ENCODE data around the gene KLK15.
A peak's percentile ranks its signal among the peaks of the same experiment; 100 is the strongest.

KLK15 gene

GRCh38 chr19:50823389-50824042 is 9.9 kb downstream of the KLK15 start, which contains the start of gene KLK1:
TSS of gene KLK1 (minus strand) at chr19:50823787. CDS start at chr19:50823748, 39 bp downstream.
- Histone ChIP-seq H2BK12ac (ENCODE audit: low read length) (peak within 1 kb of the TSS; percentile 78), H2BK120ac (ENCODE audit: low read depth, low read length) (no peak within 1 kb of the TSS), H3K23ac (ENCODE audit: low read depth, low read length, poor library complexity) (no peak within 1 kb of the TSS), H3K36me3 (replicated peaks in 1 of 2; ENCODE audit: control insufficient read depth in 2 of 2, insufficient read depth in 2 of 2, low read length in 2 of 2) (no peaks in the 10 kb centered on the region), H4K8ac (ENCODE audit: low read depth, low read length) (no peak within 1 kb of the TSS), H3K4ac (ENCODE audit: low read length) (no peak within 1 kb of the TSS), H3K9ac (ENCODE audit: low read depth, low read length, poor library complexity) (no peak within 1 kb of the TSS), H3K14ac (ENCODE audit: low read length) (no peak within 1 kb of the TSS), H3K4me3 (ENCODE audit: low read length in 2 of 2) (no peak within 1 kb of the TSS), H2BK5ac (ENCODE audit: low read length) (no peak within 1 kb of the TSS), H3K27ac (replicated peaks; ENCODE audit: low read length) (no peak within 1 kb of the TSS), H4K91ac (ENCODE audit: low read depth, low read length, poor library complexity) (no peak within 1 kb of the TSS), H2AFZ (ENCODE audit: low read length) (no peak within 1 kb of the TSS), H2AK5ac (ENCODE audit: low read depth, low read length) (no peak within 1 kb of the TSS), H3K9me3 (replicated peaks in 1 of 2; ENCODE audit: control insufficient read depth in 2 of 2, insufficient read depth in 1 of 2, low read depth in 1 of 2, low read length in 2 of 2) (peaks cover 0 to 6% of the 10 kb centered on the region in 2 donors), H3K18ac (ENCODE audit: low read length) (peak within 1 kb of the TSS; percentile 40), H3K27me3 (ENCODE audit: control insufficient read depth in 3 of 3, insufficient read depth in 3 of 3, low read depth in 1 of 3, low read length in 3 of 3) (peaks cover 10 to 60% (median 42%) of the 10 kb centered on the region in 3 experiments), H3K4me2 (ENCODE audit: insufficient read depth, low read length, poor library complexity, severe bottlenecking) (no peak within 1 kb of the TSS), H2BK15ac (ENCODE audit: low read length) (no peak within 1 kb of the TSS), H3K79me1 (ENCODE audit: low read depth, low read length) (no peaks in the 10 kb centered on the region), H3K4me1 (ENCODE audit: control insufficient read depth in 2 of 2, insufficient read depth in 1 of 2, low read depth in 1 of 2, low read length in 2 of 2) (peaks cover 0 to 3% of the 10 kb centered on the region in 2 donors)
- no peak for DNase-seq (ENCODE audit: low spot score)
- no CpG with 5 or more reads among the region's 14 CpGs for WGBS, 2 donors (ENCODE audit: extremely low coverage in 2 of 2, insufficient read length in 2 of 2, insufficient replicate concordance in 1 of 2)

GRCh38 chr19:50822661-50823208 is 10.6 kb downstream of the KLK15 start:
- Histone ChIP-seq H3K4me3 (ENCODE audit: low read length in 2 of 2) (no peak overlapping the region), H2BK5ac (ENCODE audit: low read length) (no peak overlapping the region), H2BK120ac (ENCODE audit: low read depth, low read length) (no peak overlapping the region), H3K4me2 (ENCODE audit: insufficient read depth, low read length, poor library complexity, severe bottlenecking) (no peak overlapping the region), H4K91ac (ENCODE audit: low read depth, low read length, poor library complexity) (no peak overlapping the region), H2BK12ac (ENCODE audit: low read length) (no peak overlapping the region), H3K14ac (ENCODE audit: low read length) (no peak overlapping the region), H3K9ac (ENCODE audit: low read depth, low read length, poor library complexity) (no peak overlapping the region), H3K18ac (ENCODE audit: low read length) (no peak overlapping the region), H2AFZ (ENCODE audit: low read length) (no peak overlapping the region), H3K4ac (ENCODE audit: low read length) (no peak overlapping the region), H3K23ac (ENCODE audit: low read depth, low read length, poor library complexity) (no peak overlapping the region), H3K36me3 (replicated peaks in 1 of 2; ENCODE audit: control insufficient read depth in 2 of 2, insufficient read depth in 2 of 2, low read length in 2 of 2) (no peaks in the 10 kb centered on the region), H4K8ac (ENCODE audit: low read depth, low read length) (no peak overlapping the region), H3K27me3 (ENCODE audit: control insufficient read depth in 3 of 3, insufficient read depth in 3 of 3, low read depth in 1 of 3, low read length in 3 of 3) (peaks cover 10 to 68% (median 47%) of the 10 kb centered on the region in 3 experiments), H2AK5ac (ENCODE audit: low read depth, low read length) (no peak overlapping the region), H3K27ac (replicated peaks; ENCODE audit: low read length) (no peak overlapping the region), H3K4me1 (ENCODE audit: control insufficient read depth in 2 of 2, insufficient read depth in 1 of 2, low read depth in 1 of 2, low read length in 2 of 2) (peaks cover 0 to 3% of the 10 kb centered on the region in 2 donors), H2BK15ac (ENCODE audit: low read length) (no peak overlapping the region), H3K9me3 (replicated peaks in 1 of 2; ENCODE audit: control insufficient read depth in 2 of 2, insufficient read depth in 1 of 2, low read depth in 1 of 2, low read length in 2 of 2) (peaks cover 0 to 6% of the 10 kb centered on the region in 2 donors), H3K79me1 (ENCODE audit: low read depth, low read length) (no peaks in the 10 kb centered on the region)
- DNase-seq (ENCODE audit: low spot score): no peak
- no CpG with 5 or more reads among the region's 7 CpGs for WGBS, 2 donors (ENCODE audit: extremely low coverage in 2 of 2, insufficient read length in 2 of 2, insufficient replicate concordance in 1 of 2)

DNA sequence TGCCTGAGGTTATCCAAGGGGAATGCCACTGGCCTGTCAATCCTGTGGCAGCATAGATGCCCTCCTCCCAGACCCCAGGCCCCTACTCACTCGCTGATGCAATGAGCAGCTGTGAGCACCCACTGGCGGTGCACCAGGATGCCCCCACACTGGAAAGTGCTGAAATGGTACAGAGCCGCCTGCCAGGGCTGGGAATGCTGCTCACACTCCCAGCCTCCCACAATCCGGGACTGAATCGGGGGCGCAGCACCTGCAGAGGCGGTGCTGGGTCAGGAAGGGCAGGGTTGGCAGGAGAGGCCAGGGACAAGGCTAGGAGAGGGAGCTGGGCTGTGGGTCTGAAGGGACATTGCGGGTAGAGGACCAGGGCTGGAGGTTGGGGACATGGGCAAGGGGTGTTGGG is 11.8 kb downstream of the KLK15 start:
- H2BK15ac ChIP-seq (ENCODE audit: low read length): no peak overlapping the region
- H3K4me1 ChIP-seq (ENCODE audit: control insufficient read depth in 2 of 2, insufficient read depth in 1 of 2, low read depth in 1 of 2, low read length in 2 of 2): peaks cover 0 to 3% of the 10 kb centered on the region in 2 donors
- H3K36me3 ChIP-seq (replicated peaks in 1 of 2; ENCODE audit: control insufficient read depth in 2 of 2, insufficient read depth in 2 of 2, low read length in 2 of 2): no peaks in the 10 kb centered on the region
- no peak overlapping the region for H2BK12ac ChIP-seq (ENCODE audit: low read length)
- WGBS, 2 donors (ENCODE audit: extremely low coverage in 2 of 2, insufficient read length in 2 of 2, insufficient replicate concordance in 1 of 2): no CpG with 5 or more reads among the region's 8 CpGs
- H2BK5ac ChIP-seq (ENCODE audit: low read length): no peak overlapping the region
- no peak overlapping the region for H2AFZ ChIP-seq (ENCODE audit: low read length)
- H3K18ac ChIP-seq (ENCODE audit: low read length): no peak overlapping the region
- H2BK120ac ChIP-seq (ENCODE audit: low read depth, low read length): no peak overlapping the region
- no peak overlapping the region for H3K4me2 ChIP-seq (ENCODE audit: insufficient read depth, low read length, poor library complexity, severe bottlenecking)
- no peak overlapping the region for H4K8ac ChIP-seq (ENCODE audit: low read depth, low read length)
- peak overlapping the region; percentile 8 for H2AK5ac ChIP-seq (ENCODE audit: low read depth, low read length)
- H3K23ac ChIP-seq (ENCODE audit: low read depth, low read length, poor library complexity): no peak overlapping the region
- no peak overlapping the region for H3K27ac ChIP-seq (replicated peaks; ENCODE audit: low read length)
- H3K79me1 ChIP-seq (ENCODE audit: low read depth, low read length): no peaks in the 10 kb centered on the region
- H3K9ac ChIP-seq (ENCODE audit: low read depth, low read length, poor library complexity): peak overlapping the region; percentile 54
- no peak overlapping the region for H3K4ac ChIP-seq (ENCODE audit: low read length)
- no peak overlapping the region for H4K91ac ChIP-seq (ENCODE audit: low read depth, low read length, poor library complexity)
- DNase-seq (ENCODE audit: low spot score): no peak
- H3K9me3 ChIP-seq (replicated peaks in 1 of 2; ENCODE audit: control insufficient read depth in 2 of 2, insufficient read depth in 1 of 2, low read depth in 1 of 2, low read length in 2 of 2): peaks cover 0 to 3% of the 10 kb centered on the region in 2 donors
- no peak overlapping the region for H3K4me3 ChIP-seq (ENCODE audit: low read length in 2 of 2)
- H3K27me3 ChIP-seq (ENCODE audit: control insufficient read depth in 3 of 3, insufficient read depth in 3 of 3, low read depth in 1 of 3, low read length in 3 of 3): peaks cover 10 to 79% (median 53%) of the 10 kb centered on the region in 3 experiments
- H3K14ac ChIP-seq (ENCODE audit: low read length): no peak overlapping the region

DNA sequence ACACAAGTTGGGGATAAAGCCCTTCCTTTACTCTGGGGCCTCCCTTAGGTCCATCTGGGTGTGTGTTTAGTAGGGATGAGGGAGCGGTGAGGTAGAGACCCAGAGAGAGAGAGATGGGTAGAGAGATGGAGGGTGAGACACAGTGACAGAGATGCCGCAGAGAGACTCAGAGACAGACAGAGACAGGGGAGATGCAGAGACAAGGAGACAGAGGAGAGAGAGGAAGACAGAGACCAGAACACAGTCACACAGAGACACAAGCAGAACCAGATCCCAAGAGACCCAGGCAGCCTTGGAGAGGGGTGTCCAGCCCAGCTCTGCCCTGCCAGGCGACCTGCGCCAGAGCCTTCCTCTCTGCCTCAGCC is 12.1 kb downstream of the KLK15 start:
- no peak overlapping the region for H2BK5ac ChIP-seq (ENCODE audit: low read length)
- WGBS, 2 donors (ENCODE audit: extremely low coverage in 2 of 2, insufficient read length in 2 of 2, insufficient replicate concordance in 1 of 2): no CpG with 5 or more reads among the region's 4 CpGs
- peaks cover 10 to 80% (median 53%) of the 10 kb centered on the region in 3 experiments for H3K27me3 ChIP-seq (ENCODE audit: control insufficient read depth in 3 of 3, insufficient read depth in 3 of 3, low read depth in 1 of 3, low read length in 3 of 3)

More for the DNA sequence above, 12.1 kb downstream of the KLK15 start:
- Histone ChIP-seq H3K4me2 (ENCODE audit: insufficient read depth, low read length, poor library complexity, severe bottlenecking) (no peak overlapping the region), H2BK15ac (ENCODE audit: low read length) (no peak overlapping the region), H3K9me3 (replicated peaks in 1 of 2; ENCODE audit: control insufficient read depth in 2 of 2, insufficient read depth in 1 of 2, low read depth in 1 of 2, low read length in 2 of 2) (no peaks in the 10 kb centered on the region), H2AK5ac (ENCODE audit: low read depth, low read length) (peak overlapping the region; percentile 8), H3K18ac (ENCODE audit: low read length) (no peak overlapping the region), H3K36me3 (replicated peaks in 1 of 2; ENCODE audit: control insufficient read depth in 2 of 2, insufficient read depth in 2 of 2, low read length in 2 of 2) (no peaks in the 10 kb centered on the region), H3K23ac (ENCODE audit: low read depth, low read length, poor library complexity) (no peak overlapping the region), H3K79me1 (ENCODE audit: low read depth, low read length) (no peaks in the 10 kb centered on the region), H3K27ac (replicated peaks; ENCODE audit: low read length) (no peak overlapping the region), H3K4me3 (ENCODE audit: low read length in 2 of 2) (no peak overlapping the region), H4K91ac (ENCODE audit: low read depth, low read length, poor library complexity) (no peak overlapping the region), H3K4me1 (ENCODE audit: control insufficient read depth in 2 of 2, insufficient read depth in 1 of 2, low read depth in 1 of 2, low read length in 2 of 2) (peaks cover 0 to 3% of the 10 kb centered on the region in 2 donors), H3K4ac (ENCODE audit: low read length) (no peak overlapping the region), H4K8ac (ENCODE audit: low read depth, low read length) (no peak overlapping the region), H3K9ac (ENCODE audit: low read depth, low read length, poor library complexity) (no peak overlapping the region), H2BK12ac (ENCODE audit: low read length) (no peak overlapping the region), H2BK120ac (ENCODE audit: low read depth, low read length) (no peak overlapping the region), H3K14ac (ENCODE audit: low read length) (no peak overlapping the region), H2AFZ (ENCODE audit: low read length) (peak overlapping the region; percentile 61)
- no peak for DNase-seq (ENCODE audit: low spot score)
